Osteoblast (primary cell): Measurements from ENCODE around the gene NFIA. TPM values are rescaled to one million over a fixed set of nuclear protein-coding genes. Genes with fewer than 3 reads are reported as not detected.

Source experiments
- DNase-seq: peaks from one replicate; pipeline ENCODE4 v3.0.0; 2011; ENCODE audit warnings: low spot score, mixed read lengths; ENCODE audit not compliant: insufficient read length; ENCODE audit errors: missing footprints
- H2AFZ ChIP-seq: 2 replicates; pipeline ENCODE4 v1.6.0; 2011; ENCODE audit warnings: mild to moderate bottlenecking, low read length
- H3K27ac ChIP-seq: 2 replicates; pipeline ENCODE4 v1.5.1; 2011; ENCODE audit warnings: mild to moderate bottlenecking, low read depth, low read length, moderate library complexity
- H3K27me3 ChIP-seq: 2 replicates; pipeline ENCODE4 v1.6.0; 2012; ENCODE audit warnings: mild to moderate bottlenecking, control low read depth, inconsistent platforms, low read length, moderate library complexity; ENCODE audit not compliant: insufficient read depth
- H3K36me3 ChIP-seq: 2 replicates; pipeline ENCODE4 v1.5.1; 2011; ENCODE audit warnings: mild to moderate bottlenecking, low read length, control low read depth, moderate library complexity; ENCODE audit not compliant: insufficient read depth
- H3K4me1 ChIP-seq: 2 replicates; pipeline ENCODE4 v1.5.1; 2011; ENCODE audit warnings: mild to moderate bottlenecking, low read length, control low read depth, moderate library complexity; ENCODE audit not compliant: insufficient read depth
- H3K4me2 ChIP-seq: 2 replicates; pipeline ENCODE4 v1.6.0; 2011; ENCODE audit warnings: mild to moderate bottlenecking, low read length; ENCODE audit not compliant: insufficient read depth
- H3K4me3 ChIP-seq: fragments of 200-600 bp; sonication (generic); 3 replicates; pipeline ENCODE4 v1.5.1; 2012; ENCODE audit warnings: mild to moderate bottlenecking, low read length, inconsistent platforms; ENCODE audit not compliant: insufficient read depth
- H3K79me2 ChIP-seq: 2 replicates; pipeline ENCODE4 v1.6.0; 2012; ENCODE audit warnings: mild to moderate bottlenecking, low read length, control low read depth, inconsistent platforms; ENCODE audit not compliant: insufficient read depth
- H3K9me3 ChIP-seq: 2 replicates; pipeline ENCODE4 v1.5.1; 2011; ENCODE audit warnings: low read depth, low read length, control low read depth
- H4K20me1 ChIP-seq: 2 replicates; pipeline ENCODE4 v1.6.0; 2012; ENCODE audit warnings: mild to moderate bottlenecking, low read length, control low read depth; ENCODE audit not compliant: insufficient read depth
- total RNA-seq: library from RNA; depleted of rRNA; stranded (reverse); fragments of >200 nt; gene quantifications from 2 replicates; pipeline ENCODE4 v1.2.3, GENCODE V29; 2012
- TF ChIP-seq, protein P1 (sequence below): IDR thresholded peaks from 2 replicates; pipeline ENCODE4 v1.5.1; 2011; ENCODE audit warnings: mild to moderate bottlenecking, low read depth, low read length, moderate library complexity; ENCODE audit errors: extremely low read depth

NFIA gene
- total RNA-seq, 1 donor, result 7.2 TPM

DNA sequence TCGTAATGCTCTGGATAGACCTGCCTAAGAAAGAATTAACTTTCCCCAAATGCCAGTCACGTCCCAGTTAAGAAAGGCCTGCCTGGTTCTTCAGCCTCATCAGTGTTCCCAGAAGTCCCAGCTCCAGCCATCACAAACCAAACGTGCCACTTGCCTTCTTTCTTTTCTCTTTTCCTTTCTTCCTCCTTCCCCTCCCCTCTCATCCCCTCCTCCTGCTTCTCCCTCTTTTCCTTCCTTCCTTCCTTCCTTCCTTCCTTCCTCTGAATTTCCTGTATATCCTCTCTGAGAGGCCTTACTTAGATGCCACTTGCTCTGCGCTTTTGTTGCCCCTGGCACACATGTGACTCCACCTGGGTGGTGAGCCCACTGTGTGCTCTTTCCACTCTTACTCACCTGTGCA lies 228.2 kb downstream of the NFIA start:
- DNase-seq, result peak; percentile 21
- H3K4me2 ChIP-seq, result no peak overlapping the region
- no peaks in the 10 kb centered on the region for H3K79me2 ChIP-seq
- no peaks in the 10 kb centered on the region for H4K20me1 ChIP-seq
- no peak overlapping the region for H2AFZ ChIP-seq
- no peaks in the 10 kb centered on the region for H3K36me3 ChIP-seq
- TF ChIP-seq, protein P1, sequence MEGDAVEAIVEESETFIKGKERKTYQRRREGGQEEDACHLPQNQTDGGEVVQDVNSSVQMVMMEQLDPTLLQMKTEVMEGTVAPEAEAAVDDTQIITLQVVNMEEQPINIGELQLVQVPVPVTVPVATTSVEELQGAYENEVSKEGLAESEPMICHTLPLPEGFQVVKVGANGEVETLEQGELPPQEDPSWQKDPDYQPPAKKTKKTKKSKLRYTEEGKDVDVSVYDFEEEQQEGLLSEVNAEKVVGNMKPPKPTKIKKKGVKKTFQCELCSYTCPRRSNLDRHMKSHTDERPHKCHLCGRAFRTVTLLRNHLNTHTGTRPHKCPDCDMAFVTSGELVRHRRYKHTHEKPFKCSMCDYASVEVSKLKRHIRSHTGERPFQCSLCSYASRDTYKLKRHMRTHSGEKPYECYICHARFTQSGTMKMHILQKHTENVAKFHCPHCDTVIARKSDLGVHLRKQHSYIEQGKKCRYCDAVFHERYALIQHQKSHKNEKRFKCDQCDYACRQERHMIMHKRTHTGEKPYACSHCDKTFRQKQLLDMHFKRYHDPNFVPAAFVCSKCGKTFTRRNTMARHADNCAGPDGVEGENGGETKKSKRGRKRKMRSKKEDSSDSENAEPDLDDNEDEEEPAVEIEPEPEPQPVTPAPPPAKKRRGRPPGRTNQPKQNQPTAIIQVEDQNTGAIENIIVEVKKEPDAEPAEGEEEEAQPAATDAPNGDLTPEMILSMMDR, result no peak
- H3K27ac ChIP-seq, result no peak overlapping the region
- H3K27me3 ChIP-seq, result no peaks in the 10 kb centered on the region
- H3K9me3 ChIP-seq, result no peaks in the 10 kb centered on the region
- no peaks in the 10 kb centered on the region for H3K4me1 ChIP-seq
- no peak overlapping the region for H3K4me3 ChIP-seq

DNA sequence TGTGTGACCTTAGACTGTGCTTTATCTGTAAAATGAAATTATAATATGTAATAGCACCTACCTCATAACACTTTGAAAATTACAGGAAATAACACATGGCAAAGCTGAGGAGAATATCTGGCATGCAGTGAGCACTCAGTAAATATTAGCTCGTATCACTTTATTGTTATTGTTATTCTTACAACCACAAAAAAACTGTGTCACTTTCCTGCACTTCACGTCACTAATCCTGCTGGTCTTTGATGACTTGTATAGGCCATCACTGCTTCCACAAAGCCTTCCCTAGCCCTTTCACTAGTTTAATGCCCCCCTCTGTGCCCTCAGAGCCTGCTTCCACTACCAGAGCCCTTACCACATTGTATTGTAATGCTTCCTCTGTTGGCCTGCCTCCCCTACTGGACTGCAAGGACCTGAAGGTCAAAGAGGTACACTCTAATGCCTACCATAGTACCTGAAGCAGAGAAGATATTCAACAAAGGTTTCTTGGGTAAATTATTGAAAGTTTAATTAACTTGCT lies 231.6 kb downstream of the NFIA start:
- H3K27me3 ChIP-seq, result no peaks in the 10 kb centered on the region
- H3K4me1 ChIP-seq, result peaks cover 9% of the 10 kb centered on the region
- no peak overlapping the region for H2AFZ ChIP-seq
- H4K20me1 ChIP-seq, result no peaks in the 10 kb centered on the region
- H3K79me2 ChIP-seq, result no peaks in the 10 kb centered on the region
- H3K27ac ChIP-seq, result no peak overlapping the region
- TF ChIP-seq, protein P1, result no peak
- no peaks in the 10 kb centered on the region for H3K36me3 ChIP-seq
- DNase-seq, result no peak
- H3K4me2 ChIP-seq, result no peak overlapping the region
- no peaks in the 10 kb centered on the region for H3K9me3 ChIP-seq
- H3K4me3 ChIP-seq, result no peak overlapping the region

DNA sequence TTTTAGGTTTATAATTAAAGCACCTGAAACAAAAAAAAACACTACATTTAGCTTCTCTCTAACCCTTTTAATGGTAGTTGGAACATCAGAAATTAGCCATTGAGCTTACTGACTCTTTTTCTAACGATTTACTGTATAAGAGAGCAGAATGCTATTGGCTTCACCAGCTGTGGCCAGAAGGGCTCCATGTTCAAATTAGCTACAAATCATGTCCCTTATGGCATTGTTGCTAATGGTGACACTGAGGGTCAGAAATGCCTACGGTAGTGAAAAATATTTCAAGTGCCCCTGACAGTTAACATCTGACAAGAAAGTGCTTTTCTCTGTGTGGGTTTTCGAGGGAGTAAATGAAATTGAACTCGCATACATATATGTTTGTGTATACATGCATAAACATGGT lies 232.7 kb downstream of the NFIA start:
- Histone ChIP-seq H3K36me3 (no peaks in the 10 kb centered on the region), H2AFZ (no peak overlapping the region), H3K27ac (no peak overlapping the region), H3K9me3 (no peaks in the 10 kb centered on the region), H3K79me2 (no peaks in the 10 kb centered on the region), H3K4me2 (no peak overlapping the region), H4K20me1 (no peaks in the 10 kb centered on the region), H3K27me3 (no peaks in the 10 kb centered on the region), H3K4me1 (peaks cover 12% of the 10 kb centered on the region), H3K4me3 (no peak overlapping the region)
- TF ChIP-seq, protein P1, result no peak
- DNase-seq, result no peak

DNA sequence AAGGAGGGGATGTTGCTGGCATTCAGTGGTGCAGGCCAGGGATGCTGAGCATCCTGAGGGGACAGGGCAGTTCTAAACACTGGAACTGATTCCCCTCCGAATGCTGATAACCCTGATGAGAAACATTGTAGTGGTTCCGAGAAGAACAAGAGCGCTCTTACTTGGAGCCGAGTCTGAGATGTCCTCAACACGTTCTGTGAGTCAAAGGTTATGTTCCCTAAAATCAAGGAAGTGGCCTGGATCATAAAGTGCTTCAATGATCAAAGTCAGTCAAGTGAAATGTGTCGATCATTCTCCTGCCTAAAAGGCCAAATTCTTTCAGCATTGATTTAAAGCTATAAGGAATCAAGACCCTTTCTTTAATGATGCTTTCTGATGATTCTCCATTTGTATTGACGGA lies 234.1 kb downstream of the NFIA start:
- Histone ChIP-seq H2AFZ (no peak overlapping the region), H3K4me1 (peaks cover 12% of the 10 kb centered on the region), H3K79me2 (no peaks in the 10 kb centered on the region), H3K4me2 (no peak overlapping the region), H3K27me3 (no peaks in the 10 kb centered on the region), H3K9me3 (no peaks in the 10 kb centered on the region), H4K20me1 (no peaks in the 10 kb centered on the region), H3K27ac (no peak overlapping the region), H3K36me3 (no peaks in the 10 kb centered on the region), H3K4me3 (no peak overlapping the region)
- TF ChIP-seq, protein P1, result no peak
- DNase-seq, result no peak
